Suprapubic skin (tissue), 4 donors: ENCODE data around the gene FOXO3. TPM values are rescaled to one million over a fixed set of nuclear protein-coding genes. Genes with fewer than 3 reads are reported as not detected.

ENCODE experiments used
- DNase-seq, 2 donors: peaks; one replicate each; pipeline ENCODE4 v3.0.0-alpha.2; 2019; ENCODE audit warnings: low spot score in 2 of 2
- H3K27ac ChIP-seq: fragments of 200-600 bp; sonication (generic); one replicate; pipeline ENCODE4 v1.5.1; 2019
- H3K27me3 ChIP-seq: fragments of 200-600 bp; sonication (generic); one replicate; pipeline ENCODE4 v1.5.1; 2019
- H3K36me3 ChIP-seq: fragments of 200-600 bp; sonication (generic); one replicate; pipeline ENCODE4 v1.5.1; 2019
- H3K4me1 ChIP-seq: fragments of 200-600 bp; sonication (generic); one replicate; pipeline ENCODE4 v1.5.1; 2019
- H3K4me3 ChIP-seq: fragments of 200-600 bp; sonication (generic); one replicate; pipeline ENCODE4 v1.5.1; 2019; ENCODE audit warnings: mild to moderate bottlenecking
- H3K9me3 ChIP-seq: fragments of 200-600 bp; sonication (generic); one replicate; pipeline ENCODE4 v1.5.1; 2019
- EP300 ChIP-seq: sonication (generic); formaldehyde crosslinking; IDR thresholded peaks from one replicate; pipeline ENCODE4 v1.6.1; 2017; ENCODE audit warnings: antibody characterized with exemption
- POLR2A ChIP-seq, 2 donors: fragments of 450-650 bp; IDR thresholded peaks; one replicate each; pipeline ENCODE4 v1.6.1; 2017; ENCODE audit warnings: antibody characterized with exemption in 2 of 2, mild to moderate bottlenecking in 2 of 2, moderate library complexity in 2 of 2
- POLR2AphosphoS5 ChIP-seq, 3 donors: sonication (generic); formaldehyde crosslinking; IDR thresholded peaks; one replicate each; pipeline ENCODE4 v1.6.1; 2017; ENCODE audit warnings: antibody characterized with exemption in 3 of 3
- WGBS: methylation state at CpG from one replicate; pipeline ENCODE4 v1.1.5; 2018; 5-methylcytosine and 5-hydroxymethylcytosine counted together
- total RNA-seq, 4 donors: library from RNA; depleted of rRNA; stranded (reverse); fragments of >200 nt; gene quantifications; one replicate each; pipeline ENCODE4 v1.1.0, GENCODE V29; 2016
- TF ChIP-seq, protein P1 (sequence below), 2 donors: fragments of 200-600 bp in 1 of 2; fragments of 450-650 bp in 1 of 2; sonication (generic) in 1 of 2; IDR thresholded peaks; one replicate each; pipeline ENCODE4 v1.5.1; 2016 to 2019; ENCODE audit warnings: antibody characterized with exemption in 2 of 2, mild to moderate bottlenecking in 1 of 2, moderate library complexity in 1 of 2

FOXO3 gene
- total RNA-seq, 4 donors from 2014 or later = 103 to 141 (median 121) TPM

GRCh38 chr6:108623995-108624394 lies 63.3 kb downstream of the FOXO3 start:
- TF ChIP-seq EP300 = no peak
- TF ChIP-seq POLR2AphosphoS5 (IDR thresholded peaks at IDR 0.05) = no peak
- TF ChIP-seq POLR2A (IDR thresholded peaks at IDR 0.05) = no peak
- TF ChIP-seq, protein P1, sequence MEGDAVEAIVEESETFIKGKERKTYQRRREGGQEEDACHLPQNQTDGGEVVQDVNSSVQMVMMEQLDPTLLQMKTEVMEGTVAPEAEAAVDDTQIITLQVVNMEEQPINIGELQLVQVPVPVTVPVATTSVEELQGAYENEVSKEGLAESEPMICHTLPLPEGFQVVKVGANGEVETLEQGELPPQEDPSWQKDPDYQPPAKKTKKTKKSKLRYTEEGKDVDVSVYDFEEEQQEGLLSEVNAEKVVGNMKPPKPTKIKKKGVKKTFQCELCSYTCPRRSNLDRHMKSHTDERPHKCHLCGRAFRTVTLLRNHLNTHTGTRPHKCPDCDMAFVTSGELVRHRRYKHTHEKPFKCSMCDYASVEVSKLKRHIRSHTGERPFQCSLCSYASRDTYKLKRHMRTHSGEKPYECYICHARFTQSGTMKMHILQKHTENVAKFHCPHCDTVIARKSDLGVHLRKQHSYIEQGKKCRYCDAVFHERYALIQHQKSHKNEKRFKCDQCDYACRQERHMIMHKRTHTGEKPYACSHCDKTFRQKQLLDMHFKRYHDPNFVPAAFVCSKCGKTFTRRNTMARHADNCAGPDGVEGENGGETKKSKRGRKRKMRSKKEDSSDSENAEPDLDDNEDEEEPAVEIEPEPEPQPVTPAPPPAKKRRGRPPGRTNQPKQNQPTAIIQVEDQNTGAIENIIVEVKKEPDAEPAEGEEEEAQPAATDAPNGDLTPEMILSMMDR (IDR thresholded peaks at IDR 0.05) = no peak
- H3K36me3 ChIP-seq = no peaks in the 10 kb centered on the region
- no peak overlapping the region for H3K4me3 ChIP-seq
- WGBS = 93% methylated on average over 1 of the region's 1 CpG
- no peak overlapping the region for H3K27ac ChIP-seq
- peaks cover 82% of the 10 kb centered on the region for H3K4me1 ChIP-seq
- DNase-seq = no peak
- H3K27me3 ChIP-seq = no peaks in the 10 kb centered on the region
- no peaks in the 10 kb centered on the region for H3K9me3 ChIP-seq

GRCh38 chr6:108625581-108625980 lies 64.9 kb downstream of the FOXO3 start:
- no peak overlapping the region for H3K27ac ChIP-seq
- H3K4me1 ChIP-seq = peaks cover 75% of the 10 kb centered on the region
- TF ChIP-seq POLR2AphosphoS5 (IDR thresholded peaks at IDR 0.05) (no peak), EP300 (no peak), POLR2A (IDR thresholded peaks at IDR 0.05) (no peak)
- TF ChIP-seq, protein P1 (IDR thresholded peaks at IDR 0.05) = no peak
- no peak overlapping the region for H3K4me3 ChIP-seq
- no peaks in the 10 kb centered on the region for H3K36me3 ChIP-seq
- DNase-seq = no peak
- H3K9me3 ChIP-seq = no peaks in the 10 kb centered on the region
- H3K27me3 ChIP-seq = no peaks in the 10 kb centered on the region

DNA sequence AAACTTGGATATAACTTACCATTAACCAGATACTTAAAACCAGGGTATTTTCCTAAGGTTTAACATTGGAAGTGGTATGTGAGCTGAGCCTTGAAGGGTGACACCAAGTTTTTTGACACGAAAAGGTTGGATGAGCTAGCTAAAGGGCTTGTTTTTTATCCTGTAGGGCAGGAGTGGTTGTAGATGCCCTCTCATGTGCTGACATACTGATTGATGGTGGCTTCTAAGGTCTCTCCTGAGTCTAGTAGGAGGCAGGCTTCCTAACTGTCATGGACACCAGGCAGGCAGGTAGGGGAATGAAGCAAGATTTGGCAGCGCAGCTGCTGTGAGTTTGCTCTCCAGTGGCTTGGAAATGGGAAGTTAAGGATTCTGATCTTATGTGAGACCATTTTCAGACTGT lies 66.1 kb downstream of the FOXO3 start:
- no peak overlapping the region for H3K4me3 ChIP-seq
- WGBS = 96% methylated on average over 2 of the region's 2 CpGs
- TF ChIP-seq EP300 (no peak), POLR2A (IDR thresholded peaks at IDR 0.05) (no peak), POLR2AphosphoS5 (IDR thresholded peaks at IDR 0.05) (no peak)
- TF ChIP-seq, protein P1 (IDR thresholded peaks at IDR 0.05) = no peak
- H3K27ac ChIP-seq = no peak overlapping the region
- no peak for DNase-seq
- no peaks in the 10 kb centered on the region for H3K27me3 ChIP-seq
- H3K4me1 ChIP-seq = peaks cover 73% of the 10 kb centered on the region
- H3K9me3 ChIP-seq = no peaks in the 10 kb centered on the region
- H3K36me3 ChIP-seq = no peaks in the 10 kb centered on the region

DNA sequence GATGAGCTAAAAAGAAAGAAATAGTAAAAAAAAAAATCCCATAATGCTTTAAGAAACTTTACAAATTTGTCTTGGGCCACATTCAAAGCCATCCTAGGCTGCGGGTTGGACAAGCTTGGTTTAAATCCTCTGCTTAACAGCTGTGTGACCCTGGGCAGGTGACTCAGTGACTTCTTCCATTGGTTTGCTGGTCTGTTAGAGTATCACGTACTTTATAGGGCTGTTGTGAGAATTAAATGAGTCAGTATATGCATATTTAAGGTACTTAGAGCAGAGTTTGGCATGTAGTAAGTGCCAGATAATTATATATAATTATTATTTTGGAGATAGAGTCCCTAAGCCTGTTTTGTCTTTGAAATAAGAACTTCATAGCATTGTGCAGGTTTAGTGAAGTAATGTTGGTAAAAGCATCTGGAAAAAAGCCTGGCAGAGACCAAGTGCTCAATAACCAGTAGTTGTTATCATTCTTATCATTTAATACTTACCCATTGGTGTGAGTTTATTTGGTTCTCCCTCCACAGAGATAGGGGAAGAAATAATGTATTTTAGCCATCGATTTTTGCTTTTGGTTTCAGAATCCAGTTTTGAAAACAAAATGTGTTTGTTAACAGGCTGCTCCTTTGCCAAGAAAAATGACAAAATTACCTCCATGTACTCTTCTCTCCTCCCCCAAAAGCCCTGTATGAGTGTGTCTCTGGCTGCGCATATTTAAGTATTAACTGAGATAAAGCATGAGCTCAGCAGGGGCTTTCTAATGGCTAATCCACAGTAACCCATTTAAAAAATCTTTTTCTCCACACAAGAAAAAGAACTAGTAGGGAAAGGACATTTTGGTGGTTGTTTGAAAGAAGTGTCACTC lies 67.2 kb downstream of the FOXO3 start:
- no peak for TF ChIP-seq EP300
- TF ChIP-seq POLR2A (IDR thresholded peaks at IDR 0.05) = no peak
- TF ChIP-seq POLR2AphosphoS5 (IDR thresholded peaks at IDR 0.05) = no peak
- TF ChIP-seq, protein P1 (IDR thresholded peaks at IDR 0.05) = no peak
- DNase-seq = no peak
- no peaks in the 10 kb centered on the region for H3K27me3 ChIP-seq
- H3K36me3 ChIP-seq = no peaks in the 10 kb centered on the region
- H3K4me1 ChIP-seq = peaks cover 73% of the 10 kb centered on the region
- no peak overlapping the region for H3K4me3 ChIP-seq
- WGBS = 65% methylated on average over 4 of the region's 4 CpGs
- no peaks in the 10 kb centered on the region for H3K9me3 ChIP-seq
- H3K27ac ChIP-seq = no peak overlapping the region

GRCh38 chr6:108630050-108630714 lies 69.5 kb downstream of the FOXO3 start:
- no peaks in the 10 kb centered on the region for H3K36me3 ChIP-seq
- WGBS = 82% methylated on average over 4 of the region's 4 CpGs
- no peak overlapping the region for H3K27ac ChIP-seq
- no peak overlapping the region for H3K4me3 ChIP-seq
- H3K27me3 ChIP-seq = no peaks in the 10 kb centered on the region
- DNase-seq = no peak
- peaks cover 67% of the 10 kb centered on the region for H3K4me1 ChIP-seq
- no peak for TF ChIP-seq POLR2A (IDR thresholded peaks at IDR 0.05)
- TF ChIP-seq, protein P1 (IDR thresholded peaks at IDR 0.05) = no peak
- no peak for TF ChIP-seq EP300
- no peak for TF ChIP-seq POLR2AphosphoS5 (IDR thresholded peaks at IDR 0.05)
- no peaks in the 10 kb centered on the region for H3K9me3 ChIP-seq
